Measurements from ENCODE around the gene RRBP1.

DNA sequence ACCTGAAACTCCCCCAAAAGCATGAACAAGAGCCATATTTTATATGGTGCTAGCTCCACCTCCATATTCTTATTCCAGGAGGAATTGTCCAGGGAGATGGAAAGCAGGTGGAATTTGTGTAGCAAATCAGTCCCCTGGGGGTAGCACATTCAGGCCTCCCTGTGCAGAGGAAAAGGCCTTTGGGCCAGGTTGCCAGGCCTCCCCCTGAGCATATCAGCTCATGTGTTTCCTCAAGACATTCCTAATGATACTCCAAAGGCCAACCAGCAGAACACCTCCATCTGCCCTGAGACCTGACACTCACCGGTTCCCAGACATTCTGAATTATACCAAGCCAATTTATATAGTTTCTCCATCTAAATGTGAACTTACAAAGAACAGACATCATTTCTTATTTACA is 15.1 kb upstream of the RRBP1 start:
- TF ChIP-seq, protein P1, sequence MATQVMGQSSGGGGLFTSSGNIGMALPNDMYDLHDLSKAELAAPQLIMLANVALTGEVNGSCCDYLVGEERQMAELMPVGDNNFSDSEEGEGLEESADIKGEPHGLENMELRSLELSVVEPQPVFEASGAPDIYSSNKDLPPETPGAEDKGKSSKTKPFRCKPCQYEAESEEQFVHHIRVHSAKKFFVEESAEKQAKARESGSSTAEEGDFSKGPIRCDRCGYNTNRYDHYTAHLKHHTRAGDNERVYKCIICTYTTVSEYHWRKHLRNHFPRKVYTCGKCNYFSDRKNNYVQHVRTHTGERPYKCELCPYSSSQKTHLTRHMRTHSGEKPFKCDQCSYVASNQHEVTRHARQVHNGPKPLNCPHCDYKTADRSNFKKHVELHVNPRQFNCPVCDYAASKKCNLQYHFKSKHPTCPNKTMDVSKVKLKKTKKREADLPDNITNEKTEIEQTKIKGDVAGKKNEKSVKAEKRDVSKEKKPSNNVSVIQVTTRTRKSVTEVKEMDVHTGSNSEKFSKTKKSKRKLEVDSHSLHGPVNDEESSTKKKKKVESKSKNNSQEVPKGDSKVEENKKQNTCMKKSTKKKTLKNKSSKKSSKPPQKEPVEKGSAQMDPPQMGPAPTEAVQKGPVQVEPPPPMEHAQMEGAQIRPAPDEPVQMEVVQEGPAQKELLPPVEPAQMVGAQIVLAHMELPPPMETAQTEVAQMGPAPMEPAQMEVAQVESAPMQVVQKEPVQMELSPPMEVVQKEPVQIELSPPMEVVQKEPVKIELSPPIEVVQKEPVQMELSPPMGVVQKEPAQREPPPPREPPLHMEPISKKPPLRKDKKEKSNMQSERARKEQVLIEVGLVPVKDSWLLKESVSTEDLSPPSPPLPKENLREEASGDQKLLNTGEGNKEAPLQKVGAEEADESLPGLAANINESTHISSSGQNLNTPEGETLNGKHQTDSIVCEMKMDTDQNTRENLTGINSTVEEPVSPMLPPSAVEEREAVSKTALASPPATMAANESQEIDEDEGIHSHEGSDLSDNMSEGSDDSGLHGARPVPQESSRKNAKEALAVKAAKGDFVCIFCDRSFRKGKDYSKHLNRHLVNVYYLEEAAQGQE (IDR thresholded peaks at IDR 0.05; ENCODE audit: insufficient read depth in 1 of 2, low read depth in 2 of 2, low read length in 2 of 2) = no peak
- no peak for TF ChIP-seq SIN3A (IDR thresholded peaks at IDR 0.05; ENCODE audit: borderline replicate concordance, insufficient read depth, low read length)
- no peak for TF ChIP-seq POLR2AphosphoS5 (IDR thresholded peaks at IDR 0.05; ENCODE audit: low read depth, low read length)
